GM21717 (cell line): Measurements from ENCODE around the gene ALCAM.

Experiments used
- ATAC-seq: cut with Tn5 transposase; IDR thresholded peaks from one replicate; pipeline ENCODE4 v1.9.1; 2021; ENCODE audit warnings: mild to moderate bottlenecking, moderate library complexity; ENCODE audit not compliant: unreplicated experiment

ALCAM gene

GRCh38 chr3:105518806-105519418, 152.2 kb downstream of the ALCAM start:
- ATAC-seq: peak; percentile 89

GRCh38 chr3:105521770-105522169, 155.1 kb downstream of the ALCAM start:
- ATAC-seq: no peak

GRCh38 chr3:105523501-105523900, 156.8 kb downstream of the ALCAM start:
- no peak for ATAC-seq

GRCh38 chr3:105525531-105525930, 158.8 kb downstream of the ALCAM start:
- no peak for ATAC-seq

GRCh38 chr3:105526360-105527111, 159.8 kb downstream of the ALCAM start:
- no peak for ATAC-seq

- ATAC-seq: no peak
These were observed 160.8 kb downstream of the ALCAM start for GRCh38 chr3:105527535-105527934.

GRCh38 chr3:105527949-105528348, 161.2 kb downstream of the ALCAM start:
- ATAC-seq: peak; percentile 83

GRCh38 chr3:105528955-105529354, 162.2 kb downstream of the ALCAM start:
- no peak for ATAC-seq

GRCh38 chr3:105529456-105529855, 162.7 kb downstream of the ALCAM start:
- no peak for ATAC-seq

GRCh38 chr3:105532251-105532650, 165.5 kb downstream of the ALCAM start:
- ATAC-seq: no peak

- ATAC-seq: no peak
These were observed 167.3 kb downstream of the ALCAM start for GRCh38 chr3:105533960-105534359.

- no peak for ATAC-seq
These were observed 167.8 kb downstream of the ALCAM start for GRCh38 chr3:105534491-105534890.

GRCh38 chr3:105537371-105538080, 170.8 kb downstream of the ALCAM start:
- no peak for ATAC-seq

- no peak for ATAC-seq
These were observed 171.8 kb downstream of the ALCAM start for GRCh38 chr3:105538483-105538882.

GRCh38 chr3:105539897-105540296, 173.2 kb downstream of the ALCAM start:
- ATAC-seq: no peak

- ATAC-seq: no peak
These were observed 175.7 kb downstream of the ALCAM start for GRCh38 chr3:105542282-105543019.

- ATAC-seq: no peak
These were observed 178.3 kb downstream of the ALCAM start for GRCh38 chr3:105545051-105545450.

- no peak for ATAC-seq
These were observed 187.1 kb downstream of the ALCAM start for GRCh38 chr3:105553851-105554250.

- ATAC-seq: no peak
These were observed 188.5 kb downstream of the ALCAM start for GRCh38 chr3:105555206-105555605.

GRCh38 chr3:105559856-105560255, 193.1 kb downstream of the ALCAM start:
- ATAC-seq: no peak

- ATAC-seq: no peak
These were observed 195.2 kb downstream of the ALCAM start for GRCh38 chr3:105561876-105562275.
